NCI-H146 (cell line): ENCODE data around the gene ACSL6.

Experiments
- DNase-seq: peaks from one replicate; lab custom pipeline; 2025; lab: John Stamatoyannopoulos, UW

ACSL6 gene

GRCh38 chr5:132046880-132047299 is 35.4 kb upstream of the ACSL6 start:
- no peak for DNase-seq

GRCh38 chr5:132044207-132044606 is 32.7 kb upstream of the ACSL6 start:
- DNase-seq = no peak

DNA sequence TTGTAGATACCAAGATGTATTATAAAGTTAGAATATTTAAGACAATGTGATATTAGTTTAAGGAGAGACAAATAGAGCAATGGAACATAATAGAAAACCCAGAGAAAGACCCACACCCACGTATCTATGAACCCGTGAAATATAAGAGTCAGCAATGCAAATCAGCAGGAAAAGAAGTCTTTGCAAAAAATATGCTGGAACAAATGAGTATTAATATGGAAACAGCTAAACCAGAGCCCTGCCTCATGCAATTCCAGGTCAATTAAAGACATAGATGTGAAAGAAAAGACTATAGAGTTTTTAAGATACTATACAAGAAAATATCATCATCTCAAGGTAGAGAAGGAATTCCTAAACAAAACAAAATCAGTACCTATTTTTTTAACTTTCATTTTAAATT is 25.9 kb upstream of the ACSL6 start:
- DNase-seq = no peak

DNA sequence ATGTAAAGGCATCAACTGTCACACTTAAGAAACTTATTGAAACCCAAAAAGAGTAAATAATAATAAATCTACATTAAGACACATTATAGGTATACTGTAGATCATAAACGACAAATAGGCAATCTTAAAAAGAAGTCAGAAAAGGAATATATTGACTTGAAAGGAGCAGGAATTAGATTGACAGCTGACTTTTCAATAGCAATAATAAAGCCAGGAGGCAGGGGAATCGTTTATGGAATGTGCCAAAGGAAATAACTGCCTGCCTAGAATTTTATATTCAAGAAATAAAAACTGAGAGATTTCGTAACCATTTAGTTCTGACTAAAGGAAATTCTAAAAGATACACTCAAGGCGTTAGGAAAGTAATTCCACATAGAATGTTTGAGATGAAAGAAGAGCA is 21.7 kb upstream of the ACSL6 start:
- no peak for DNase-seq

GRCh38 chr5:132032196-132032595 is 20.7 kb upstream of the ACSL6 start:
- no peak for DNase-seq

- DNase-seq = no peak
Observed at GRCh38 chr5:132030610-132031009, 19.2 kb upstream of the ACSL6 start.

- DNase-seq = no peak
Observed at GRCh38 chr5:132029609-132030330, 18.3 kb upstream of the ACSL6 start.

GRCh38 chr5:132027027-132027426 is 15.6 kb upstream of the ACSL6 start:
- DNase-seq = no peak

GRCh38 chr5:132026516-132027008 is 15.1 kb upstream of the ACSL6 start:
- DNase-seq = no peak

- DNase-seq = no peak
Observed at GRCh38 chr5:132025403-132025971, 14.0 kb upstream of the ACSL6 start.

DNA sequence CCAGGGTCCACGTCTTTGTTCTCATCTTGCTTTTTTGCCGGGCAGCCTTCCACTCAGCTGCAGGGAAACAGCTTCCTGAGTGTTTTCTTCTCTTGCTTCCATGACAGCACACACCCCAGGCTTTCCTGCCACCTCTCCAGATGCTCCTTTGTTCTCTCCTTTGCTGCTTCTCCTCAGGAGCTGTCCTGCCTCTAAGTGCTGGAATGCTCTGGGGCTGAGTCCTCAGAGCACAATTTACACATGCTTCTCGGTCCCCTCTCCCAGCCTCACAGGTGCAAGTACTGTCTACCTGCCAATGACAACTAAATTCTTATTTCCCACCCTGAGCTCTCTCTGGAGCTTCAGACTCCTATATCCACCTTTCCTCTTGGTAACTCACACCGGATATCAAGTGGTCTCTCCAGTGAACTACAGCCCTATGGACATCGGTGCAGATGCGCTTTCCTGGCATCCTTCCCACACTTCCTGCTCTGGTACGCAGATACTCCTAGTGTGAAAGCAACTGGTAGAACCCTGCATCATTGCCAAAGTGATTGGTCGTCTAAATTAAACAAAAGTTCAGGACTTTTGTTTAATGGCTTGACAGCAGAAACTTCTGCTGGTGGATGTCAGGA is 13.4 kb upstream of the ACSL6 start:
- no peak for DNase-seq

GRCh38 chr5:132024117-132024435 is 12.6 kb upstream of the ACSL6 start:
- no peak for DNase-seq

DNA sequence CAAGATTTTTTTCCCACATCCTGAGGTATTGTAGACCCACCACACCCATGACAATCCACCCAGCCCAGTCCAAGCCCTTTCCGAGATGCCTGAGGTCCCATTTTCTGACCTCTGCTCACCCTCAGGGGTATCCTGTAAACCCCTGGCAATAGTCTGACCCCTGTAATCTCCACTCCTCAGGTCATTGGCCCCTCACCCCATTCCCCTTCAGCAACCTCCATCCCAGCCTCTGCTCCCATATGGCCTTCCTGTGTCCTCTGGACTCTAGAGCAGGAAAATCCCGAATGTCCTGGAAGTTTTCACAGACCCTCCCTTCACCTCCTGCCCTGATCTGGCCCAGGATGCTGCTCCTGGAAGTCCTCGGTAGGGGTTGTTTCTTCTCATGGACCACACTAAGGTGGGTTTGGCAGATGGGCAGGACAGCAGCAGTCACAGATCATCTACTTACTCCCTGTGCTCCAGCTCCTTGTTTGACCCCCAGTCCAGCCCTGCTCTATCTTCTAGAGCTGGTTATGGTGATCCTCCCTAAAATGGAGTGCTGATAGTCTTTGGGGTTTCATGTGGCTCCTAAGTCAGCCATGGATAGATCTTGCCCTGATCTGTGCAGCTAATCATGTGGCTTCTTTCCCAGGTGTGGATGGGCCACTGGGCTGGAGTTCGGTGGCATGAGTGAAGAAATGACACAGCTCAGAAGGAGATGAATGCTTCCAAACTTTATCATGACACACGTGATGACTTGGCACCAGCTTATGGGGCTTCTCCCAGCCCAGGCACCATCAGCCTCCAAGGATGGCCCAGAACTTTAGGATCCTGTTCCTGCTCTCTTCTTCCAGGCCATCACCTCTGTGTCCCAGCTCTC is 12.0 kb upstream of the ACSL6 start:
- DNase-seq = no peak

GRCh38 chr5:132022737-132023136 is 11.3 kb upstream of the ACSL6 start:
- DNase-seq = no peak

GRCh38 chr5:132021654-132022053 is 10.2 kb upstream of the ACSL6 start:
- no peak for DNase-seq

DNA sequence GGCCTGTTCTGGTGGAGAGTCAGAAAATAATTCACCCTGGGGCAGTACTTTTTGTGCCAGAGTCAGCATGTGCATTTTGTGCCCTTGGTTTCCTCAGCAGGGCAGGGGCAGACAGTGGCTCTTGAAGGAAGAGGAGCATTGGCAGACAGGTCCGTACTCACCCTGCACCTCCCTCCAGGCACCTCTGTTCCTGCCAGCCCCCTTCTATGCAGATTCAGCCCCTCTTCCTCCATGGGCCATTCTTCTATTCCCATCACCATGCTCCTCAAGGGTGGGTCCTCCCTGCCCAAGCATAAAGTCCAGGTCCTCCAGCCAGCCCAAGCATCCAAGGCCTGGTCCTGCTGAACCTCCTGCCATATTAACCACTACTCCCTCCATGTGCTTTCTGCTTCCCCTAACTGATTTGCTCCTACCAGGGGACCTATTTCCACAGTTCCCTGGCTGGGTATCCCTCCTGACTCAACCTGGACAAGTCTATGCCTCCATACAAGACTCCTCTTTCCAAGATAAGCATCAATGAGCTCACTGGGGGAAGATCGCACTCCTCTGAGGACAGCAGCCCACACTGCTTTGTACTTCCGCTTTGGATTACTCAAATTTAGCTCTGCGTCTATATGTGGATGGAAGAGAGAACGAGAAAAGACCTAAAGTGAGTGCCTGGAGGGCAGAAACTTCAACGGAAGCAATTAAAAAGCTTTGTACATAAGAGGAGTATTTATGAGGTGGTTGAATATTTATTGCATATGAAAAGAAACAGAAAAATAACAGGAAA is 9.3 kb upstream of the ACSL6 start:
- no peak for DNase-seq

GRCh38 chr5:132019857-132020555 is 8.5 kb upstream of the ACSL6 start:
- no peak for DNase-seq

DNA sequence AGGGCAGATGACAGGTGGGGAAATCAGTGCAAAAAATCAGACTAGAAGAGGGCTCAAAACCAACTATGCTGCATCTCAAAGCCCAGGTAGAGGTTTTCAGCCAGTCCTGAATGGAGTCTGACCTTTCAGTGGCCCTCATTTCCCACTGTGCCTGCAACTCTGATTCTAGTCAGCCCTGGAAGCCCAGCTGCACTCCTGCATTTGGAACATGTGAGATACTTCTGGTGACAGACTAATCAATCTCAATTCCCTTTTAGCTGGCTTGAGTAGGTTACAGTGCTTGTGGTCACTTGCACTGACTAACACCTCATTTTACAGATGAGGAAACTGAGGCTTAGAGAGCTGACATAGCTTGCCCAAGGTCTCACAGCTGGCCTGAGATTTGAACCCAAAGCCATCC is 7.9 kb upstream of the ACSL6 start:
- DNase-seq = no peak

DNA sequence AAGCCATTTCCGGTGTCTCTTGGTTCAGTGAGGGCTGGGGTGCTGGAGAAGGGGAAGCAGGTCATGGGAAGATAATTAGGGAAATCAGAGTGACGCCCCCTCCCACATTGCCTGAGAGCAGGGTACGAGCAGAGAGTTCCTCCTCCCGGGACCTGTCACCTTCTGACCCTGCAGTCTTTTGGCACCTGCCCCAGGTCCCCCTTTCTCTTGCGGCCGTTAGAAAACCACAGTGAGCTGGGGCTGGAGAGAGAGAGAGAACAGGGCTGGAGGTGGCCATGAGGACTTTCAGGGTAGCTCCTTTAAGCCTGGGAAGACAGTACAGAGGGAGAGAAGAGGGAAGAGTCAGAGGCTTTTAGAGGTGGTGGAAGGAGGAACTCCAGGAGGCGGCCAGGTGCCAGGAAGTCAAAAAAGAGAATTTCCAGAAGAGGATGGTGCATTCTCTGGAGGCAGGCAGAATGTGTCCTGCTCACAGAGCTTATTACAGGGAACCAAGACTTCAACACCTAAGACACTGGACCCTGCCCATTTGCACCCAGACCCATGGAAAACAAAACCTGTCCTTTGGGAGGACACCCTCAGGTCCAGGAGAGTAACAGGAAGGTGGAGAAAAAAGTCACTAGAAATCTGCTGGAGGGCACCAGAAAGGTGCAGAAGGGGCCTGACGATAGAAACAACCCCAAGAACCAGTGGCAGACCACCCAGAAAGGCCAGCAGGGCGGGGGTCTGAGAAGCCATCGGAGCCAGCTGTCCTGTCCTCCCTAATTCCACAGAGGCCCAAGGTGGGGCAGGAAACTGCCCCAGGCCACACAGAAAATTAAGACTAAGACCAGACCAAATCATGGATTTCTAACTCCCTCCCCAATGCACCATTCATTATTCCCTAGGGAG is 6.5 kb upstream of the ACSL6 start:
- no peak for DNase-seq

GRCh38 chr5:132017316-132017715 is 5.9 kb upstream of the ACSL6 start:
- no peak for DNase-seq
